Activated naive CD4-positive, alpha-beta T cell (primary cell): ENCODE measurements around the gene ADCY2.

ENCODE experiments used
- DNase-seq, 4 experiments: peaks; one replicate each; lab custom pipeline; 2025; lab: John Stamatoyannopoulos, UW

Gene ADCY2

DNA sequence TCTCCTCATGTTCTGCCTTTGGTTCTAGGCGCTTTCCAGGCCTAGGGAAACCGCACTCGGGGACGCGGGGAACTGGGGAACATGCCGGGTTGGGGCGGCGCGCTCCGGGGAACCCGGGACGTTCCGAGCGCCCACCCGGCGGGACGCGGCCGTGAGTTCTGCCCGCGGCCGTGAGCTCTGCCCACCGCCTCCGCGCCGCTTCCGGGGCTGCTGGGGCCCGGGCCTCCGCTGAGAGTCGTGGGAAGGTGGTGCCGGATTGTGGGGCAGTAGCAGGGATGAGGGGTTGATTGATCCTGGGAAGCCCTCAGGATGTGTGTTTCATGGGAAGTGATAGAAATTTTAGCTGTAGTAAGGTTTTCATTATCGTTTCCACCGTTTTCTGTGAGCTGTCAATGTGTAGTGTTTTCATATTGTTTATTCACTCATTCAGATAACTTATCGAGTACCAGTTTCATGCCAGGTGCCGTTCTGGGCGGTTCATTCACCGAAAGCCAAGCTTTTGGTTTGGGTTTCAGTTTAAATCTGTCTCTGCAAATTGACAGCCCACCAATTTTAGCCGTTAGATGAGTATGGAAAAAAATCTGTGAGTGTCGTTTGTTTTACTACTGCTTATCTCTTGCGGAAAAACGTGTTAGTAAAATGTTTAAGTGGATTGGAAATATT, 473.7 kb downstream of the ADCY2 start:
- DNase-seq, result peak in 1 of 4 experiments; percentile 17

DNA sequence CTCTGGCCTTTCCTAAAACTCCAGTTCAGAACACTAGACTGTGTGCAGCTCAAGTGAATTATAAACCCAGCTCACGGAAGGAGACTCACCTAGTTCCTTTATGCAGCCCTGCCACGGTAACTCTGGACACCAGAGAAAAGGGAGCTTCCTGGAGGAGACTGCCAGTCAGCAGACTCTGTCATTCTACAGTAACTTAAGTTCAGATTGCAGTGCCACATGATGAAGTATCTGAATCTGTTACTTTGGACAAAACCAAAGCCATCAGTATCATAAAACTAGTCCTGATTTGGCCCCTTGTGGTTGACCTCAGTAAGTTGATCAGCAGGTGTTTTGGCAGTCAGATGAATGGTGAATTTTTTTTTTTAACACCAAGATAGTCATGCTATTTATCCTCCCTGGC, 475.7 kb downstream of the ADCY2 start:
- no peak for DNase-seq

DNA sequence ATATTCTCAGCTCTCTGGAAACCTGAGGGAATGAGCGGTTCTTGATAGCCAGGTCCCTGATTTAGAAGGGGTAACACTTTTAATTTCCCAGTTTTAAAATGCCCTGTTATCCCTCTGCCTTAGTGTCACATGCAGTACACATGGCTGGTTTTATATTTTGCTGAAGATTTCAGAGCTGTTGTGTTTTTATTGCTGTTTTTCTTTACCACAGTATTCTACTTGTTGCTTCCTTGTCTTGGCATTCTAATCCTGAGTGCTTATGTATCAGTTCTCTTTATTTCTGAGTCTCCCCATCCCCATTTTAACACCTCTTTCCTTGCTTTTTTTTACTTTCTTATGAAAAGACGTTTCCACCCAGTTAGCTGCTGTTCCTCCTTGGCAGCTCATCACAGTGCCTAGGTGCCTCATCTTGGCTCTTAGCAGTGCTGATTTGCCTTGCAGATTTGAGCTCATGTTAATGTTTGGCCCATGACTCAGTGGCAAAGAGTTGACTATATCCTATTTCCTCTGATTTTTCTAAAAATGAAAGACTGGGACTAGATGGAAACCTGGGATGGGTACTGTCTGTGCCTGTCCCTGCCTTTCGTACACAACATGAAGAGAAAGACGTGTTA, 476.7 kb downstream of the ADCY2 start:
- no peak for DNase-seq

DNA sequence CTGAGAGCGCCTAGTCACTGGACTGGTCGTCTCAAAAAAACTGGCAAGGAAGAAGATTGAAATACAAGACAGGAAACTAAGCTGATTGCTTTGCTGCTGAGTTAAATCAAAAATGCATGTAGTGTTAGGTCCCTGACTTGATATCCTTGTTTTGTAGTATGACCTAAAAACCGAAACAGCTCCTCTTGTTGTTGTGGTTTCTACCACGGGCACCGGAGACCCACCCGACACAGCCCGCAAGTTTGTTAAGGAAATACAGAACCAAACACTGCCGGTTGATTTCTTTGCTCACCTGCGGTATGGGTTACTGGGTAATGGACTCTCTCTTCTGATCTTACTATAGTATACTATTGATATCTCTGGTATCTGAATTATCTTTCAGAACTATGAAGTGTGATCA, 477.3 kb downstream of the ADCY2 start:
- DNase-seq, result no peak

DNA sequence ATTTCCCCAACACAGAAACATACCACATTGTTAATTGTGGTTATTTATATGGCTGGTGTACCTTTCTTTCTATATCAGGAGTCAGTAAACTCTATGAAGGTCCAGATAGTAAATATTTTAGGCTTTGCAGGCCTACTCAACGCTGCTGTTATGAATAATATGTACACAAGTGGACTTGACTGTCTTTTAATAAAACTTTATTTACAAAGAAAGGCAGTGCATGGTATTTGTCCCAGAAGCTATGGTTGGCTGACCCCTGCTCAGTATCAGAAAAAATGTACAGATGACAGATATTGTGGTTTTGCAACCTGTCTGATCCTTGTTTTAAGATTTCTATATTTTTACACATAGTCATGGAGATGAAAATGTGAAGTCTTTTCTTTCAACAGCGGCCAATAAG, 478.7 kb downstream of the ADCY2 start:
- DNase-seq, result no peak

DNA sequence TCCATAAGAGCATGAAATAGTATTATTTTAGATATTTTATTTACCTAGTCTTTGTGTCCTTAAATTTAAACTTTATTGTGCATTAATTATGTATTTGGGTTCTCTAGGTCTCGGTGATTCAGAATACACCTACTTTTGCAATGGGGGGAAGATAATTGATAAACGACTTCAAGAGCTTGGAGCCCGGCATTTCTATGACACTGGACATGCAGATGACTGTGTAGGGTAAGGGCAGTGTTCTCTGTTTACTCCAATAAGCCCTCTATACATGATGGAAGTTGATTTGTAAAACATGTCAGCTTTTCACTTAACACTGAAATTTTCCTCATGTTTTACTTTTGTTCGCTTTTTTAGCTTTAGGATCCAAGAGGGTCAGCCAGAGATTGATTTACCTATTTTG, 479.2 kb downstream of the ADCY2 start:
- no peak for DNase-seq

DNA sequence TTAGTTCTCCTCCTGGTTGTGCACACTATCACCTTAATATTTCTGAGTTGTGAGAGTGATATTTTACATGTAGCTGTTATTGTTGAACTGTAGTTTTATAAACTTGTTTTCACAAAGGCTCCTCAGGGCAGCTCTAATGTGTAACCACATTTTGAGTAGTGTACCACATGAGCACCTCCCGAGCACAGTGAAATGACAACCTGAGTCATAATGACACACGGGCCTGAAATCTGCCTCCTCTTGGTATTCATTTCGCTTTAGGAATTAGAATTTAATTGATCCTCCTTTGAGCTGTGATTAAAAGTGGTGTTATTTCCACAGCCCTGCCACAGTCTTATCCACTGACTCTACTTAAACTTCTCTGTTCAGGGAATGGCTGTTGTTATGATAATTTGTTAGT, 480.9 kb downstream of the ADCY2 start:
- no peak for DNase-seq

DNA sequence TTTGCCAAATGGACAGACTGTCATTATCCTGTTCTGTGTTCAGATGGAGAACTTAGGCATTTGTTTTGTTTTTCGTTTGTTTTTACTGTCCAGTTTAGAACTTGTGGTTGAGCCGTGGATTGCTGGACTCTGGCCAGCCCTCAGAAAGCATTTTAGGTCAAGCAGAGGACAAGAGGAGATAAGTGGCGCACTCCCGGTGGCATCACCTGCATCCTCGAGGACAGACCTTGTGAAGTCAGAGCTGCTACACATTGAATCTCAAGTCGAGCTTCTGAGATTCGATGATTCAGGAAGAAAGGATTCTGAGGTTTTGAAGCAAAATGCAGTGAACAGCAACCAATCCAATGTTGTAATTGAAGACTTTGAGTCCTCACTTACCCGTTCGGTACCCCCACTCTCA, 481.9 kb downstream of the ADCY2 start:
- no peak for DNase-seq

DNA sequence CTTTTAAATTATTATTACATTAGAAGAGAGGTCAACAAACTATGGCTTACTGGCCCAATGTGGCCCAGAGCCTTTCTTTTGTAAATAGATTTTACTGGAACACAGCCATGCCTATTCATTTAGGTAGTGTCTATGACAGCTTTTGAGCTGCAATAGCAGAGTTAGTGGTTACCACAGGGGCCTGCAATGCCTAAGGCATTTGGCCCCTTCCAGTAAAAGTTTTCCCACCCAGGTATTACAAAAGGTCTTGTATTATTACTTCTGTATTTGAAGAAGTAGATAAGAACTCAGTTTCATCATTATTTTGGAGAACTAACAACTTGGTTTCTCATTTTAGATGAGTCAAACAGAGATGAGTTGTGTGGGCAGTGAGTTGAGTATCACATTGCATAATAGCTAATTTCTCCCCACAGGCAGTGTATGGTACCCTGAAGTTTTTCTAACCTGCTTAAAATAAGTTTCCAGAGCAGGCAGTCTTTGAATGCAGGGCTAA, 482.5 kb downstream of the ADCY2 start:
- no peak for DNase-seq
